B cell (primary cell): ENCODE results near the gene TMOD1.

Source experiments
- EZH2 ChIP-seq: IDR thresholded peaks from 2 replicates; pipeline ENCODE4 v1.6.1; 2012; ENCODE audit warnings: borderline replicate concordance, low read depth, mild to moderate bottlenecking, moderate library complexity, low read length; ENCODE audit not compliant: insufficient read depth, poor library complexity, severe bottlenecking
- TF ChIP-seq, protein P1 (sequence below): fragments of 200-600 bp; IDR thresholded peaks from one replicate; pipeline ENCODE4 v1.8.0; 2022; ENCODE audit warnings: antibody characterized with exemption, mild to moderate bottlenecking

DNA sequence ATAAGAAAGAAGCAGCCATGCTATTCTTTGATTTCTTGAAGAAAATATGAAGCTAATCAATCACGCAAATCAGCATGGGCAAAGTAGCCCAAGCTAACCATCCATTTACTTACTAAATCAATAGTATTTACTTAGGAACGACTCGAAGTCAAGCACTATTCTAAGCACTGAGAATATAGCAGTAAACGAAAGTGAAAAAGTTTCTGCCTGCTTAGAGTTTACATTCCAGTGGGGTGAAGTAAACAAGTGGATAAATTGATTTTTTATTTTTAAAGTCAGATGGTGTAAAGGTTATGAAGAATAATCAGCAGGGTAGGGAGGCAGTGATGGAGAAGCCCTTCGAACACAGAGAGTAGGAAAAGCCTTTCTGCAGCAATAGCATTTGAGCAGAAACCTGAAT lies 126.2 kb downstream of the TMOD1 start:
- TF ChIP-seq, protein P1, sequence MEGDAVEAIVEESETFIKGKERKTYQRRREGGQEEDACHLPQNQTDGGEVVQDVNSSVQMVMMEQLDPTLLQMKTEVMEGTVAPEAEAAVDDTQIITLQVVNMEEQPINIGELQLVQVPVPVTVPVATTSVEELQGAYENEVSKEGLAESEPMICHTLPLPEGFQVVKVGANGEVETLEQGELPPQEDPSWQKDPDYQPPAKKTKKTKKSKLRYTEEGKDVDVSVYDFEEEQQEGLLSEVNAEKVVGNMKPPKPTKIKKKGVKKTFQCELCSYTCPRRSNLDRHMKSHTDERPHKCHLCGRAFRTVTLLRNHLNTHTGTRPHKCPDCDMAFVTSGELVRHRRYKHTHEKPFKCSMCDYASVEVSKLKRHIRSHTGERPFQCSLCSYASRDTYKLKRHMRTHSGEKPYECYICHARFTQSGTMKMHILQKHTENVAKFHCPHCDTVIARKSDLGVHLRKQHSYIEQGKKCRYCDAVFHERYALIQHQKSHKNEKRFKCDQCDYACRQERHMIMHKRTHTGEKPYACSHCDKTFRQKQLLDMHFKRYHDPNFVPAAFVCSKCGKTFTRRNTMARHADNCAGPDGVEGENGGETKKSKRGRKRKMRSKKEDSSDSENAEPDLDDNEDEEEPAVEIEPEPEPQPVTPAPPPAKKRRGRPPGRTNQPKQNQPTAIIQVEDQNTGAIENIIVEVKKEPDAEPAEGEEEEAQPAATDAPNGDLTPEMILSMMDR: no peak
- TF ChIP-seq EZH2: no peak
